Retinal pigment epithelial cell (primary cell): ENCODE measurements around the gene NSD1.
A peak's percentile ranks its signal among the peaks of the same experiment; 100 is the strongest.

Experiments
- DNase-seq: peaks from one replicate; pipeline ENCODE4 v3.0.0-alpha.2; 2010; ENCODE audit warnings: low read depth
- H3K4me3 ChIP-seq: 2 replicates; pipeline ENCODE4 v1.5.1; 2011; ENCODE audit warnings: mild to moderate bottlenecking, low read length, control low read depth, moderate library complexity
- CTCF ChIP-seq: conservative IDR thresholded peaks from 2 replicates; pipeline ENCODE4 v1.5.1; 2011; ENCODE audit warnings: low read depth, low read length, control low read depth, inconsistent platforms

The NSD1 gene

GRCh38 chr5:177111720-177112394 is 21.7 kb upstream of the NSD1 start:
- DNase-seq, result no peak
- no peak overlapping the region for H3K4me3 ChIP-seq

GRCh38 chr5:177112589-177113220 is 20.9 kb upstream of the NSD1 start:
- no peak overlapping the region for H3K4me3 ChIP-seq
- TF ChIP-seq CTCF, result no peak
- DNase-seq, result no peak

More at GRCh38 chr5:177111720-177112394, 21.7 kb upstream of the NSD1 start:
- TF ChIP-seq CTCF, result peak; percentile 98

GRCh38 chr5:177113566-177114424 is 19.8 kb upstream of the NSD1 start:
- no peak for DNase-seq
- TF ChIP-seq CTCF, result peak; percentile 100
- H3K4me3 ChIP-seq, result no peak overlapping the region

- H3K4me3 ChIP-seq, result no peak overlapping the region
- DNase-seq, result no peak
- no peak for TF ChIP-seq CTCF
These were observed 16.8 kb upstream of the NSD1 start for GRCh38 chr5:177116631-177117373.

- no peak overlapping the region for H3K4me3 ChIP-seq
- DNase-seq, result no peak
- TF ChIP-seq CTCF, result no peak
These were observed 16.0 kb upstream of the NSD1 start for GRCh38 chr5:177117441-177118045.

GRCh38 chr5:177122566-177122965 is 11.0 kb upstream of the NSD1 start:
- no peak overlapping the region for H3K4me3 ChIP-seq
- no peak for DNase-seq
- TF ChIP-seq CTCF, result no peak
